ENCODE data around the gene ABCC6. TPM values are rescaled to one million over a fixed set of nuclear protein-coding genes. Genes with fewer than 3 reads are reported as not detected.

The ABCC6 gene
- total and polyA plus RNA-seq, 2 donors (not counting 1 experiment from before 2014, with no cell fraction given), result 0.27 TPM; not detected in 1

- Mint-ChIP-seq H3K4me3 (no peak overlapping the region), H3K27ac (peak overlapping the region; percentile 15), H3K4me1 (peaks cover 7% of the 10 kb centered on the region), H3K27me3 (no peaks in the 10 kb centered on the region), H3K9me3 (ENCODE audit: insufficient read depth) (no peaks in the 10 kb centered on the region)
- ChIA-PET POLR2A (no interaction called here), CTCF (no interaction called here)
- Histone ChIP-seq H3K36me3 (replicated peaks in 1 of 2; ENCODE audit: control extremely low read depth in 1 of 2, control insufficient read depth in 1 of 2, extremely low read depth in 1 of 2, insufficient read depth in 2 of 2, low read length in 1 of 2) (peaks cover 17 to 56% of the 10 kb centered on the region in 2 experiments), H3K27ac (ENCODE audit: low read length in 2 of 2) (no peak overlapping the region), H2AFZ (ENCODE audit: insufficient read depth, low read depth, low read length, poor library complexity, severe bottlenecking) (no peak overlapping the region), H3K4me3 (ENCODE audit: control extremely low read depth in 1 of 5, extremely low read depth in 1 of 5, insufficient read depth in 1 of 5, low read depth in 2 of 5, low read length in 4 of 5) (no peak overlapping the region), H4K20me1 (ENCODE audit: control insufficient read depth, insufficient read depth, low read length, poor library complexity, severe bottlenecking) (no peaks in the 10 kb centered on the region), H3K79me2 (ENCODE audit: control insufficient read depth, insufficient read depth, low read length) (no peaks in the 10 kb centered on the region), H3K4me2 (replicated peaks; ENCODE audit: low read depth, low read length, poor library complexity, severe bottlenecking) (no peak overlapping the region), H3K27me3 (replicated peaks in 1 of 4; ENCODE audit: control extremely low read depth in 1 of 4, control insufficient read depth in 3 of 4, insufficient read depth in 4 of 4, low read length in 3 of 4) (no peaks in the 10 kb centered on the region), H3K9me3 (ENCODE audit: control extremely low read depth in 1 of 3, control insufficient read depth in 2 of 3, insufficient read depth in 1 of 3, low read length in 2 of 3) (peaks cover 0 to 4% (median 0%) of the 10 kb centered on the region in 3 donors), H3K9ac (ENCODE audit: low read length) (no peak overlapping the region), H3K4me1 (ENCODE audit: control insufficient read depth in 2 of 2, insufficient read depth in 2 of 2, low read length in 2 of 2) (peaks cover 0 to 9% of the 10 kb centered on the region in 2 donors)
- DNase-seq (no peak), ATAC-seq (ENCODE audit: low read depth) (no peak)
- intact Hi-C loops (cut with micrococcal nuclease), result no loop called here
- WGBS (ENCODE audit: insufficient coverage), result 97% methylated on average over 6 of the region's 9 CpGs
- no peak for TF ChIP-seq CTCF (IDR thresholded peaks at IDR 0.05)
- TF ChIP-seq EZH2 (IDR thresholded peaks at IDR 0.05; ENCODE audit: borderline replicate concordance, insufficient read depth, low read depth, low read length, poor library complexity, severe bottlenecking), result no peak
Measured at GRCh38 chr16:16110111-16110490, 113.2 kb downstream of the ABCC6 start.

- ATAC-seq (ENCODE audit: low read depth) (no peak), DNase-seq (no peak)
- no peaks in the 10 kb centered on the region for H3K27me3 Mint-ChIP-seq
- no peaks in the 10 kb centered on the region for H3K9me3 ChIP-seq (ENCODE audit: control extremely low read depth in 1 of 3, control insufficient read depth in 2 of 3, insufficient read depth in 1 of 3, low read length in 2 of 3)
- H3K27me3 ChIP-seq (replicated peaks in 1 of 4; ENCODE audit: control extremely low read depth in 1 of 4, control insufficient read depth in 3 of 4, insufficient read depth in 4 of 4, low read length in 3 of 4), result no peaks in the 10 kb centered on the region
- no peaks in the 10 kb centered on the region for H3K79me2 ChIP-seq (ENCODE audit: control insufficient read depth, insufficient read depth, low read length)
- no peak overlapping the region for H3K4me2 ChIP-seq (replicated peaks; ENCODE audit: low read depth, low read length, poor library complexity, severe bottlenecking)
- TF ChIP-seq CTCF (IDR thresholded peaks at IDR 0.05), result no peak
- no peak for TF ChIP-seq EZH2 (IDR thresholded peaks at IDR 0.05; ENCODE audit: borderline replicate concordance, insufficient read depth, low read depth, low read length, poor library complexity, severe bottlenecking)
- peak overlapping the region; percentile 15 for H3K27ac Mint-ChIP-seq
- no peak overlapping the region for H3K9ac ChIP-seq (ENCODE audit: low read length)
- no peaks in the 10 kb centered on the region for H4K20me1 ChIP-seq (ENCODE audit: control insufficient read depth, insufficient read depth, low read length, poor library complexity, severe bottlenecking)
- 95% methylated on average over 6 of the region's 8 CpGs for WGBS (ENCODE audit: insufficient coverage)
- no peak overlapping the region for H3K4me3 ChIP-seq (ENCODE audit: control extremely low read depth in 1 of 5, extremely low read depth in 1 of 5, insufficient read depth in 1 of 5, low read depth in 2 of 5, low read length in 4 of 5)
- ChIA-PET CTCF (no interaction called here), POLR2A (no interaction called here)
- peaks cover 9% of the 10 kb centered on the region for H3K4me1 Mint-ChIP-seq
- H3K9me3 Mint-ChIP-seq (ENCODE audit: insufficient read depth), result no peaks in the 10 kb centered on the region
- no peak overlapping the region for H2AFZ ChIP-seq (ENCODE audit: insufficient read depth, low read depth, low read length, poor library complexity, severe bottlenecking)
- H3K4me3 Mint-ChIP-seq, result no peak overlapping the region
- intact Hi-C loops (cut with micrococcal nuclease), result no loop called here
- H3K27ac ChIP-seq (ENCODE audit: low read length in 2 of 2), result no peak overlapping the region
- peaks cover 0 to 9% of the 10 kb centered on the region in 2 donors for H3K4me1 ChIP-seq (ENCODE audit: control insufficient read depth in 2 of 2, insufficient read depth in 2 of 2, low read length in 2 of 2)
- H3K36me3 ChIP-seq (replicated peaks in 1 of 2; ENCODE audit: control extremely low read depth in 1 of 2, control insufficient read depth in 1 of 2, extremely low read depth in 1 of 2, insufficient read depth in 2 of 2, low read length in 1 of 2), result peaks cover 16 to 51% of the 10 kb centered on the region in 2 experiments
Measured at GRCh38 chr16:16109453-16110110, 113.7 kb downstream of the ABCC6 start.
